NCI-H2029 treated with DMSO at 0.1 percent for 48 hours (cell line): ENCODE results near the gene RAP1GAP.

Experiments used
- DNase-seq: peaks from one replicate; lab custom pipeline; 2025; lab: John Stamatoyannopoulos, UW

Gene RAP1GAP

GRCh38 chr1:21590934-21591333 is 78.2 kb downstream of the RAP1GAP start:
- DNase-seq = no peak

- DNase-seq = no peak
These were observed 78.9 kb downstream of the RAP1GAP start for GRCh38 chr1:21590126-21590880.

- DNase-seq = no peak
These were observed 79.5 kb downstream of the RAP1GAP start for GRCh38 chr1:21589618-21590017.

- no peak for DNase-seq
These were observed 81.6 kb downstream of the RAP1GAP start for GRCh38 chr1:21587602-21587953.

GRCh38 chr1:21586846-21587601 is 82.1 kb downstream of the RAP1GAP start:
- no peak for DNase-seq

- no peak for DNase-seq
These were observed 82.9 kb downstream of the RAP1GAP start for GRCh38 chr1:21586222-21586621.

- DNase-seq = no peak
These were observed 84.1 kb downstream of the RAP1GAP start for GRCh38 chr1:21585037-21585436.

- no peak for DNase-seq
These were observed 85.1 kb downstream of the RAP1GAP start for GRCh38 chr1:21584096-21584495.

GRCh38 chr1:21579791-21580190 is 89.4 kb downstream of the RAP1GAP start:
- DNase-seq = peak; percentile 74

- DNase-seq = no peak
These were observed 91.2 kb downstream of the RAP1GAP start for GRCh38 chr1:21577933-21578332.

- no peak for DNase-seq
These were observed 91.8 kb downstream of the RAP1GAP start for GRCh38 chr1:21577324-21577723.

GRCh38 chr1:21576798-21577187 is 92.4 kb downstream of the RAP1GAP start:
- DNase-seq = no peak

GRCh38 chr1:21576031-21576797 is 92.9 kb downstream of the RAP1GAP start:
- DNase-seq = no peak

GRCh38 chr1:21575351-21575942 is 93.7 kb downstream of the RAP1GAP start:
- no peak for DNase-seq

GRCh38 chr1:21574466-21575151 is 94.5 kb downstream of the RAP1GAP start:
- no peak for DNase-seq

- DNase-seq = peak; percentile 92
These were observed 95.1 kb downstream of the RAP1GAP start for GRCh38 chr1:21573971-21574465.

GRCh38 chr1:21573475-21573874 is 95.7 kb downstream of the RAP1GAP start:
- no peak for DNase-seq

GRCh38 chr1:21572735-21573277 is 96.4 kb downstream of the RAP1GAP start:
- DNase-seq = no peak

- no peak for DNase-seq
These were observed 96.9 kb downstream of the RAP1GAP start for GRCh38 chr1:21572221-21572620.

- no peak for DNase-seq
These were observed 98.3 kb downstream of the RAP1GAP start for GRCh38 chr1:21570885-21571284.

GRCh38 chr1:21570528-21570875 is 98.7 kb downstream of the RAP1GAP start:
- no peak for DNase-seq
